ENCODE data around the gene MPHOSPH6. TPM values are rescaled to one million over a fixed set of nuclear protein-coding genes. Genes with fewer than 3 reads are reported as not detected.

The MPHOSPH6 gene
- total and polyA plus RNA-seq, 2 of the 13 experiments (the other 11 are each of a cell fraction or from before 2014, with no cell fraction given) = 28.4 to 76.4 TPM

DNA sequence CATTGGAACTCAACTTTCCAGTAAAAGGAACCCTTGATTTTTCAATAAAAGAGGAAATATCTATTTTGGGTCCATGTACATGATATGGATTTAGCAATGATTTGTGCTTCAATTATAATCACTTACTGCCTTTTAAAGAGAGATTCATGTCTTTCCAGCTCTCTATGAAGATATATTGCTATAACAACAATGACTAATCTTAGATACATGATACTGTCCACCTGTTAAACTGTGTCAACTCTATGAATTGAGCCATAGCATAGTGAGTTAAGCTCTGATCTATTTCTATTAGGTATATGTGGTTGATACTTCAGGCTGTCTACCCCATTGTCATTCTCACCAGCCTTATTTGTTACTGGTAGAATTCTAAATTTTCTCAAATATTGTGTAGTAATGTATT, 15.0 kb upstream of the MPHOSPH6 start:
- no peaks in the 10 kb centered on the region for H4K20me1 ChIP-seq (ENCODE audit: insufficient read depth, low read length)
- H3K4me1 ChIP-seq (ENCODE audit: insufficient read depth, low read length) = no peaks in the 10 kb centered on the region
- FAIRE-seq = no peak
- no peak overlapping the region for H3K9ac ChIP-seq (ENCODE audit: insufficient read depth, low read depth, low read length)
- H3K27ac ChIP-seq (ENCODE audit: extremely low read length, insufficient read depth, low read length) = no peak overlapping the region
- no peak overlapping the region for H3K4me2 ChIP-seq (ENCODE audit: low read depth, low read length)
- H2AFZ ChIP-seq (ENCODE audit: low read length) = no peak overlapping the region
- peaks cover 0 to 11% of the 10 kb centered on the region in 2 experiments; a peak in 3 of 5 replicates for H3K27me3 ChIP-seq (ENCODE audit: control insufficient read depth in 1 of 2, insufficient read depth in 2 of 2, low read length in 2 of 2)
- H3K36me3 ChIP-seq (replicated peaks in 1 of 2; ENCODE audit: control insufficient read depth in 1 of 2, insufficient read depth in 2 of 2, low read length in 2 of 2) = no peaks in the 10 kb centered on the region
- DNase-seq (ENCODE audit: low spot score) = no peak
- H3K4me3 ChIP-seq (replicated peaks in 1 of 3; ENCODE audit: insufficient read depth in 1 of 3, low read depth in 2 of 3, low read length in 3 of 3) = no peak overlapping the region
- intact Hi-C loops (cut with micrococcal nuclease; ENCODE audit: unreplicated experiment) (no loop called here), in situ Hi-C loops (cut with HindIII; ENCODE audit: extremely low pct_ligation_motif_present, low pct_unique_long_range_greater_than_20kb) (no loop called here)
- ATAC-seq = no peak
- H3K79me2 ChIP-seq (ENCODE audit: insufficient read depth, low read length) = no peaks in the 10 kb centered on the region
- H3K9me3 ChIP-seq (ENCODE audit: low read length) = no peaks in the 10 kb centered on the region
- no peak for TF ChIP-seq SCMH1 (CRISPR knock-in tag; IDR thresholded peaks at IDR 0.05; ENCODE audit: borderline replicate concordance)
- no peak for TF ChIP-seq MYNN (CRISPR knock-in tag; IDR thresholded peaks at IDR 0.05; ENCODE audit: low read depth)
- TF ChIP-seq, protein P1, sequence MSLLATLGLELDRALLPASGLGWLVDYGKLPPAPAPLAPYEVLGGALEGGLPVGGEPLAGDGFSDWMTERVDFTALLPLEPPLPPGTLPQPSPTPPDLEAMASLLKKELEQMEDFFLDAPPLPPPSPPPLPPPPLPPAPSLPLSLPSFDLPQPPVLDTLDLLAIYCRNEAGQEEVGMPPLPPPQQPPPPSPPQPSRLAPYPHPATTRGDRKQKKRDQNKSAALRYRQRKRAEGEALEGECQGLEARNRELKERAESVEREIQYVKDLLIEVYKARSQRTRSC (CRISPR knock-in tag; IDR thresholded peaks at IDR 0.05; ENCODE audit: low read depth) = no peak
- TF ChIP-seq, protein P2, sequence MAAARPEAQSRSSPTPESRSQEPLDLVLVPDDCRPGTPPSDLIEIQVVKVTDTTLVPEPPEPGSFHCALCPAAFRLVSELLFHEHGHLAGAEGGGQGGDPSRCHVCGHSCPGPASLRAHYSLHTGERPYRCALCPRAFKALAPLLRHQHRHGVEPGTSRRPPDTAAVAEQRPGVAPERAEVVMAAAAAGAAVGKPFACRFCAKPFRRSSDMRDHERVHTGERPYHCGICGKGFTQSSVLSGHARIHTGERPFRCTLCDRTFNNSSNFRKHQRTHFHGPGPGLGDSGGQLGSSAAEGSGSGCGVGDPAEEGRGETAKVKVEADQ (CRISPR knock-in tag; IDR thresholded peaks at IDR 0.05; ENCODE audit: borderline replicate concordance) = no peak
- TF ChIP-seq NKX3-1 (CRISPR knock-in tag; IDR thresholded peaks at IDR 0.05) = no peak
- no peak for TF ChIP-seq NR1H2 (CRISPR knock-in tag; IDR thresholded peaks at IDR 0.05; ENCODE audit: borderline replicate concordance, low read depth)
- no peak for TF ChIP-seq ZBTB7B (CRISPR knock-in tag; IDR thresholded peaks at IDR 0.05)
- no peak for TF ChIP-seq TCF7 (IDR thresholded peaks at IDR 0.05; ENCODE audit: low read depth)
- TF ChIP-seq TCF7L2 (IDR thresholded peaks at IDR 0.05; ENCODE audit: low read depth, low read length) = no peak
- no peak for TF ChIP-seq MYC (CRISPR knock-in tag; IDR thresholded peaks at IDR 0.05; ENCODE audit: borderline replicate concordance)
- TF ChIP-seq SP2 (CRISPR knock-in tag; IDR thresholded peaks at IDR 0.05) = no peak
- TF ChIP-seq ZNF441 (CRISPR knock-in tag; IDR thresholded peaks at IDR 0.05; ENCODE audit: borderline replicate concordance) = no peak
- no peak for TF ChIP-seq ZNF780A (CRISPR knock-in tag; IDR thresholded peaks at IDR 0.05)
- no peak for TF ChIP-seq GPN1 (CRISPR knock-in tag; IDR thresholded peaks at IDR 0.05; ENCODE audit: borderline replicate concordance)
- TF ChIP-seq, protein P3, sequence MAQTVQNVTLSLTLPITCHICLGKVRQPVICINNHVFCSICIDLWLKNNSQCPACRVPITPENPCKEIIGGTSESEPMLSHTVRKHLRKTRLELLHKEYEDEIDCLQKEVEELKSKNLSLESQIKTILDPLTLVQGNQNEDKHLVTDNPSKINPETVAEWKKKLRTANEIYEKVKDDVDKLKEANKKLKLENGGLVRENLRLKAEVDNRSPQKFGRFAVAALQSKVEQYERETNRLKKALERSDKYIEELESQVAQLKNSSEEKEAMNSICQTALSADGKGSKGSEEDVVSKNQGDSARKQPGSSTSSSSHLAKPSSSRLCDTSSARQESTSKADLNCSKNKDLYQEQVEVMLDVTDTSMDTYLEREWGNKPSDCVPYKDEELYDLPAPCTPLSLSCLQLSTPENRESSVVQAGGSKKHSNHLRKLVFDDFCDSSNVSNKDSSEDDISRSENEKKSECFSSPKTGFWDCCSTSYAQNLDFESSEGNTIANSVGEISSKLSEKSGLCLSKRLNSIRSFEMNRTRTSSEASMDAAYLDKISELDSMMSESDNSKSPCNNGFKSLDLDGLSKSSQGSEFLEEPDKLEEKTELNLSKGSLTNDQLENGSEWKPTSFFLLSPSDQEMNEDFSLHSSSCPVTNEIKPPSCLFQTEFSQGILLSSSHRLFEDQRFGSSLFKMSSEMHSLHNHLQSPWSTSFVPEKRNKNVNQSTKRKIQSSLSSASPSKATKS (CRISPR knock-in tag; IDR thresholded peaks at IDR 0.05) = no peak
- TF ChIP-seq, protein P4, sequence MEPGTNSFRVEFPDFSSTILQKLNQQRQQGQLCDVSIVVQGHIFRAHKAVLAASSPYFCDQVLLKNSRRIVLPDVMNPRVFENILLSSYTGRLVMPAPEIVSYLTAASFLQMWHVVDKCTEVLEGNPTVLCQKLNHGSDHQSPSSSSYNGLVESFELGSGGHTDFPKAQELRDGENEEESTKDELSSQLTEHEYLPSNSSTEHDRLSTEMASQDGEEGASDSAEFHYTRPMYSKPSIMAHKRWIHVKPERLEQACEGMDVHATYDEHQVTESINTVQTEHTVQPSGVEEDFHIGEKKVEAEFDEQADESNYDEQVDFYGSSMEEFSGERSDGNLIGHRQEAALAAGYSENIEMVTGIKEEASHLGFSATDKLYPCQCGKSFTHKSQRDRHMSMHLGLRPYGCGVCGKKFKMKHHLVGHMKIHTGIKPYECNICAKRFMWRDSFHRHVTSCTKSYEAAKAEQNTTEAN (CRISPR knock-in tag; conservative IDR thresholded peaks at IDR 0.05) = no peak
- no peak for TF ChIP-seq BCL6 (CRISPR knock-in tag; IDR thresholded peaks at IDR 0.05)
- no peak for TF ChIP-seq ZNF768 (CRISPR knock-in tag; IDR thresholded peaks at IDR 0.05)
- TF ChIP-seq SRY (CRISPR knock-in tag; IDR thresholded peaks at IDR 0.05) = no peak
- CTCF ChIA-PET (ENCODE audit: low intra/inter-chr PET ratio, low total read pairs) = no interaction called here
- BruUV-seq (replicated peaks) = no TSS peak
- POLR2A ChIA-PET = no interaction called here

All from HepG2 (cell line).